HG03280 (cell line): ENCODE measurements around the gene HPN.
"Not testable (repeated sequence)": the region's sequence is repeated elsewhere in the genome, so short reads cannot be mapped to it uniquely, and the experiment has no call there.

ENCODE experiments used
- ATAC-seq: cut with Tn5 transposase; IDR thresholded peaks from one replicate; pipeline ENCODE4 v1.9.1; 2021; ENCODE audit warnings: mild to moderate bottlenecking, moderate library complexity; ENCODE audit not compliant: unreplicated experiment

The HPN gene

GRCh38 chr19:35008891-35009341, 32.6 kb upstream of the HPN start:
- ATAC-seq = no peak

GRCh38 chr19:35009424-35010415, 31.8 kb upstream of the HPN start:
- no peak for ATAC-seq

DNA sequence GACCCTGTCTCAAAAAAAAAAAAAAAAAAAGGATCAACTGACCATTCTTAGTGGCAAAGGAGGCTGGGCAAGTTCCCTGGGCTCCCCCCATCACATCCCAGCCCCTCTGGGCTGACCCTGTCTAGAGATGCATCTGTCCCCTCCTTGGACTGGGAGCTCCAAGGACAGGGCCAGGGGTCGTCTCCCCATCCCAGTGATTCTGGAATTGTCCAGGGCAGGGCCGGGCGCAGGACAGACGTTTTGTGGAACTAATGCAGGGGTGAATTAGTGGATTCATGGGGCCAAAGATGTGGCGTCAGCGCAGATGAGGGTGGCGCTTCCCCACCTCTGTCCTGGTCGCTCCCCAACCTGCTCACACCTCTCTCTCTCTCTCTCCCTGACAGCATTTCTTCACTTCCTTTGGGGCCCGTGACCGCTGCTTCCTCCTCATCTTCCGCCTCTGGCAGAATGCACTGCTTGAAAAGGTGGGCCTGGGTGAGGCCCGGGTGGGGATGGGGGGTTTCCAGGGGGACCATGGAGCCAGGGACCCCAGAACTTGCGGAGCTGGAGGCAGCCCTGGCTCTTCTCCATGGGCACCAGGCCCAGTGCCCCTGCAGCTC, 30.3 kb upstream of the HPN start:
- no peak for ATAC-seq

DNA sequence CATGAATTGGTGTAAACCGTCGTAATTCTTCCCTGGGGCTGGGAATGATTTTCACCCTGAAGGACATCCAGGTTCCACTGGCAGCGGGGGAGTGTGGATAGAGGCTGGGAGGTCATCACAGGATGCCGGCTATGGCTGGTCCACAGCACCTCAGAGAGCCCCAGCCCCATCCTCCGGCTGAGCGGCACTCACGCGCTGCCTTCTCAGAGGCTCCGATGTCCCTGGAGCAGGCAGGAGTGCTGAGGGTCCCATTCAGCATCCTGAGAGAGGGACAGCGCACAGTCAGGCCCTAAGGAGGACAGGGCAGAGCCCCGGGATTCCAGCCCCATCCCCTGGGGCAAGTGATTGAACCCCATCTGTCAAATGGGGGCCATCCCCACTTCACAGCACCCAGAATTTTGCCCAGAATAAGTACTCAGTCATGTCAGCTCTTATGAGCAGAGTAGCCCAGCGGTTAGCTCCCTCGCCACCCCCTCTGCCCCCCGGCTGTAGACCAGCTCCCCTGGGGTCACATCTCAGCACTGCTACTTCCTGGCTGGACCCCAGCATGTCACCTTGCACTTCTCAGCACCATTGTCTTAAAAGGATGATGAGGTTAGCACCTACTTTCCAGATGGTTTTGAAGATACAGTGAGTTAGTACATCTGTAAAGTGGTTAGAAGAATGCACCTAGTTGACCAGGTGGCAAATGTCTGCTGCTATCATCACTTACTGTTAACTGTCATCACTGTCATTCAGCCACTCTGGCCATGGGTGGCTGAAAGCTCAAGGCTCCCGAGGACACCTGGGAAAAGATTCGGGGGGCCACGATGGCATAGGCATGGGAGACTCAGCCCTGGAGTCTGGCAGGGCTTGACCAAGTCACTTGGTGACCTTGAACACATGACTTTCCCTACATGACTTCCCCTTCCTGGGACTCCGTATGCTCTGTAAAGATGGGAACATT, 29.5 kb upstream of the HPN start:
- ATAC-seq = no peak

GRCh38 chr19:35013041-35013819, 28.3 kb upstream of the HPN start:
- ATAC-seq = no peak

- no peak for ATAC-seq
These were observed 27.4 kb upstream of the HPN start for GRCh38 chr19:35013820-35014754.

GRCh38 chr19:35014774-35015173, 26.7 kb upstream of the HPN start:
- not testable (repeated sequence) for ATAC-seq

DNA sequence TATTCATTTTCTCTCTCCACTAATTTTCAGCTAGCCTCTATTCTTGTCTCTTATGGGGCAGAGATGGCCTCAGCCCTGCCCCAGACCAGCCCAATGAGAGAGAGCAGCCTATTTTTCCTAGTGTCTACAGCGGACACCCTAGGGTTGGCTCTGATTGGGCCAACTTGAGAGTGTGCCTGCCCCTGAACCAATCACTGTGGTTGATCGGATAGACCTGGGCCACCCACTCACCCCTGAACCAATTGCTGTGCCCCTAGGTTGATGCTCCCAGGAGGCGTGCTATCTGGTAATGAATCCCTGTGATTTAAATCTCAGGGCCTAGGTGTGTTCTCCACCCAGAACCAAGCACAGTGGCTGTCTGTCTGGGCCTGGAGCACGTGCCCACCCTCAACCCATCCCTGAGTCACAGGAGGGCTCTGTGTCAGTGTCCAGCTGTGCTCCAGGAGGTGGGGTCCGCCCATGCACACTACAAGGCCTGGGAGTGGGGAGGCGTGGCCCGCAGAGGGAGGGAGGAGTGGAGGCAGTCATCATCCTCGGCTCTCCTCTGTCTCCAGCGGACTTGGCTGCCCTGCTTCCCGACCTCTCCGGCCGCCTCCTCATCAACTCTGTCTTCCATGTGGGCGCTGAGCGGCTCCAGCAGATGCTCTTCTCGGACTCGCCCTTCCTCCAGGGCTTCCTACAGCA, 26.1 kb upstream of the HPN start:
- no peak for ATAC-seq

DNA sequence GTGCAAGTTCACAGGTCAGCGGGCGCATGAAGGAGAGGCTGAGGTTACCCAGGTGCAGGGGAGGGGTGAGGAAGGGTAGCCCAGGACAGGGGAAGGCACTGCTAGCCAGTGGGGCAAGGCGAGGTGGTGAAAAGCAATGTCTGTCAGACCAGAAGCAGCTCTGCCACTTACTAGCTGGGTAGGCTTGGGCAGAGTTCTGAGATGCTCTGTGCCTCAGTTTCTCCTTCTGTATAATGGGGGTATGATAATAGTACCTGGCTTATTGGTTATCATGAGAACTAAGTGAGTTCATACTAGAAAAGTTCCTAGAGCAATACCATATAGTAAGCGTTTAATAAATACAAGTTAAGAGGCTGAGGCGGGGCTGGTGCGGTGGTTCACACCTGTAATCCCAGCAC, 25.6 kb upstream of the HPN start:
- ATAC-seq = no peak

GRCh38 chr19:35017507-35017906, 24.0 kb upstream of the HPN start:
- no peak for ATAC-seq

GRCh38 chr19:35018379-35018778, 23.1 kb upstream of the HPN start:
- ATAC-seq = no peak

GRCh38 chr19:35019144-35019543, 22.4 kb upstream of the HPN start:
- no peak for ATAC-seq

DNA sequence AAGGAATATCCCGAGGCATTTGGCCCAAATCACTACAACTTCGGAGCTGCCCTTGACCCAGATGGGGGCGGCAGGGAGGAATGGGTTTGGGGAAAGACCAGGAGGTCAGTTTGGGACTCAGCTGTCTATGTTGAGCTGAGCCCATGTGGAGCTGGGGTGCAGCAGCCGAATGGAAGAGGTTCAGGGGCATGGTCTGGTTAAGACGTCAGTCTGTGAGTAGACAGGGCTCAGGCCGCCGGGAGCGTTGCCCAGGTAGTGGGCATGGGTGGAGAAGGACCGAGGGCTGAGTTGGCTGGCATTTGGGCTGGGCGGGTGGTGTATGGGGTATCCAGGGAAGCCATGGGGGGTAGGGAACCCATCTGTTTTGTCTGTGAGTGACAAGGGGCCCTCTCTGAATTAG, 20.5 kb upstream of the HPN start:
- no peak for ATAC-seq

DNA sequence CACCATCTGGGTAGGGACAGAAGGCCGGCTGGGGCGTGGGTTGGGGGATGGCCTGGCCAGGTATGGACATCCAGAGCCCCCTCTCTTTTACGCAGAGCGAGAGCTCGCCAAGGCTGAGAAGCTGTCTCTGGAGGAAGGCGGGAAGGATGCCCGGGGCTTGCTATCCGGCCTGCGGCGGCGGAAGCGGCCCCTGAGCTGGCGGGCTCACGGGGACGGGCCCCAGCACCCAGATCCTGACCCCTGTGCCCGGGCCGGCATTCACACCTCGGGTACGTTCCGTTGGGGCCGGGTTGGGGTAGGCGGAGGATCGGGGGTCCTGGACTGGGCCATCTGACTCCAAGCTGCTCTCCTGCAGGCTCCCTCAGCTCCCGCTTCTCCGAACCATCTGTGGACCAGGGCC, 19.9 kb upstream of the HPN start:
- no peak for ATAC-seq

DNA sequence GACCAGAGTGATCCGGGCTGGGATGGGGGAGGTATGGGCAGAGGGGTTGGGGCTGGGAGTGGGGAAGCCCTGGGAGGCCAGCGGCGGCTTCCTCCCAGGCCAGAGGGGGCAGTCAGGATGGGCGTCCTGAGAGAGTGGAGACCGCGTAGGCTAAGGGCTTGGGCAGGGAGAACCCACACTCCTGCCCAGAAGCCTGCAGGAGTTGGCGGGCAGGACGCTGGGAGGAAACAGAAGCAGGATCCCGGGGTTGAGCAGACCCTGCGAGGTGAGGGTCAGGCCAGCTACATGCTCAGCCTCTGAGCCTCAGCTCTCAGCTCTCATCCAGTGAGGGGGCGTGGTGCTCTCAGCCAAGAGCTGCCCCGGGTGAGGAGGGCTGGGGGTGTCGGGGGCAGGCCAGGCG, 19.1 kb upstream of the HPN start:
- ATAC-seq = no peak

- no peak for ATAC-seq
These were observed 18.1 kb upstream of the HPN start for GRCh38 chr19:35023428-35023827.

DNA sequence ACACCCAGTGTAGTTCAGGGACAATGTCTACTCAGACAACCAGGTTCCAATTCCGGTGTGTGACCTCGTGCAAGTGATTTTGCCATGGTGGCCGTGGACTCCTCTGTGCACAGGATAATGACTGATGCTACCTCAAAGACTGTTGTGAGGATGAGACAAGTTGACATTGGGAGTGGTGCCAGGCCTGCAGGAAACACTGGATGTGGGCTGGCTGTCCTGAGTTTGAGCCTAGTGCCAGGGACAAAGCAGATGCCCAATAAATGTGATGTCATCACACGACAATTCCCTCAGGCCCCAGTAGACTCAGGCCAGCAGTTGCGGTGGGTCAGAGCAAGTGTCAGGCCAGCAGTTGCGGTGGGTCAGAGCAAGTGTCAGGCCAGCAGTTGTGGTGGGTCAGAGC, 17.4 kb upstream of the HPN start:
- ATAC-seq = no peak

DNA sequence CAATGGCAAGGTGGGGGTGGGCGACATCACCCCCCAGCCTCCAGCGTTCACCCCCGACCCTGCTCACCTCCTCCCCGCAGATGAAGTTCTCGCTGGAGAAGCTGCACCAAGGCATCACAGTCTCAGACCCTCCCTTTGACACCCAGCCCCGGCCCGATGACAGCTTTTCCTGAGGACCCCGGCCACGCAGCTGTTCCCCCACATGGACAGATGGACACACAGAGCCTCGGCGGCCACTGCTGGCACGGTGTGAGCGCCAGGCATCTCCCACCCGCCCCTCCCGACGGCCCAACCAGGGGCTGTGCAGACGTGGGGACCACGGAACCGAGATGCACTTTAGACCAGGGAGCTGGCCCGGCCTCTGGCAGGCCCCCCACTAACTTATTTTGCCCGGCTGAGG, 15.6 kb upstream of the HPN start:
- ATAC-seq = no peak

DNA sequence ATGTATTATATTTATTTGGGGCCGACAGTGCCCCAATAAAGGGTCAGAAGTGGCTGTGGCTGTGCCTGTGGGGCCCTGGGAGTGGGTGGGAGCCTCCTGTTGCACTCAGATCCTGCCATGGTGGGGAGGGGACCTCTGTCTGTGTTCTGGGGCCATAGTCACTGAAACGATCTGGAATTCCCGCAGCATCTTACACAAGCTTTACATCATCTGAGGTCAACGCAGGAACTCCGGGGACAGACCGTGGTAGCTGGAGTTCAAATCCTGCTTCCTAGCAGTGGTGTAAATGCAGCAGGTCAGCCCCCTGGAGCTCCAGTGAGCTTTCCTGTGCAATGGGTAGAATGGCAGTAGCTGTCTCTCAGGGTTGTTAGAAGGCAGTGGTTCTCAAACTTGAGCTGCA, 15.1 kb upstream of the HPN start:
- no peak for ATAC-seq
